GM18502 (cell line): ENCODE results near the gene TNFRSF12A.

Experiments
- ATAC-seq: cut with Tn5 transposase; IDR thresholded peaks from one replicate; pipeline ENCODE4 v1.9.1; 2021; ENCODE audit warnings: mild to moderate bottlenecking; ENCODE audit not compliant: unreplicated experiment, poor library complexity

The TNFRSF12A gene

GRCh38 chr16:3020247-3020603, at the start of gene TNFRSF12A:
Gene TNFRSF12A (plus strand): TSS chr16:3020368. CDS start chr16:3020398, 30 bp downstream.
- ATAC-seq, result no peak

- ATAC-seq, result no peak
These were observed 49.6 kb upstream of the TNFRSF12A start for GRCh38 chr16:2970563-2970962.

- no peak for ATAC-seq
These were observed 48.8 kb upstream of the TNFRSF12A start for GRCh38 chr16:2971134-2971984.

GRCh38 chr16:2971985-2972784, 48.0 kb upstream of the TNFRSF12A start:
- ATAC-seq, result no peak

GRCh38 chr16:2973093-2973492, 47.1 kb upstream of the TNFRSF12A start:
- ATAC-seq, result no peak

GRCh38 chr16:2973605-2974318, 46.4 kb upstream of the TNFRSF12A start:
- no peak for ATAC-seq

GRCh38 chr16:2974319-2975056, 45.7 kb upstream of the TNFRSF12A start:
- ATAC-seq, result no peak

GRCh38 chr16:2975161-2975795, 44.9 kb upstream of the TNFRSF12A start:
- ATAC-seq, result no peak

- ATAC-seq, result no peak
These were observed 44.0 kb upstream of the TNFRSF12A start for GRCh38 chr16:2976201-2976600.

- ATAC-seq, result no peak
These were observed 43.5 kb upstream of the TNFRSF12A start for GRCh38 chr16:2976673-2977072.

- ATAC-seq, result no peak
These were observed 42.7 kb upstream of the TNFRSF12A start for GRCh38 chr16:2977440-2977839.

- no peak for ATAC-seq
These were observed 40.4 kb upstream of the TNFRSF12A start for GRCh38 chr16:2979669-2980226.

GRCh38 chr16:2980227-2981176, 39.7 kb upstream of the TNFRSF12A start, which contains the start of gene PKMYT1:
Gene PKMYT1 (minus strand): TSS chr16:2980446. CDS start chr16:2979657, 789 bp downstream.
- ATAC-seq, result peak; percentile 82

- ATAC-seq, result no peak
These were observed 38.8 kb upstream of the TNFRSF12A start for GRCh38 chr16:2981177-2981898.

GRCh38 chr16:2981899-2982250, 38.3 kb upstream of the TNFRSF12A start:
- ATAC-seq, result no peak

GRCh38 chr16:2982402-2982801, 37.8 kb upstream of the TNFRSF12A start:
- ATAC-seq, result no peak

GRCh38 chr16:2983706-2984136, 36.4 kb upstream of the TNFRSF12A start:
- peak; percentile 38 for ATAC-seq

GRCh38 chr16:2985462-2985861, 34.7 kb upstream of the TNFRSF12A start:
- ATAC-seq, result no peak
